NCI-H146 treated with DMSO at 0.1 percent for 48 hours (cell line): ENCODE results near the gene OTUD7B.

ENCODE experiments used
- DNase-seq: peaks from one replicate; lab custom pipeline; 2025; ENCODE audit not compliant: unreplicated experiment; lab: John Stamatoyannopoulos, UW

OTUD7B gene

GRCh38 chr1:150005606-150006005 lies 4.9 kb downstream of the OTUD7B start:
- DNase-seq: no peak

- DNase-seq: no peak
Measured at GRCh38 chr1:150003801-150004200, 6.7 kb downstream of the OTUD7B start.

- DNase-seq: no peak
Measured at GRCh38 chr1:150002217-150002616, 8.3 kb downstream of the OTUD7B start.

GRCh38 chr1:150001415-150001814 lies 9.1 kb downstream of the OTUD7B start:
- DNase-seq: no peak

GRCh38 chr1:149997585-149998262 lies 12.8 kb downstream of the OTUD7B start:
- no peak for DNase-seq

- DNase-seq: no peak
Measured at GRCh38 chr1:149995927-149996326, 14.6 kb downstream of the OTUD7B start.

- no peak for DNase-seq
Measured at GRCh38 chr1:149993764-149994163, 16.8 kb downstream of the OTUD7B start.

GRCh38 chr1:149993181-149993580 lies 17.3 kb downstream of the OTUD7B start:
- DNase-seq: no peak

- DNase-seq: no peak
Measured at GRCh38 chr1:149987297-149987595, 23.3 kb downstream of the OTUD7B start.

GRCh38 chr1:149986486-149987296 lies 23.8 kb downstream of the OTUD7B start:
- DNase-seq: no peak

GRCh38 chr1:149979972-149980540 lies 30.5 kb downstream of the OTUD7B start:
- DNase-seq: no peak

GRCh38 chr1:149979245-149979971 lies 31.1 kb downstream of the OTUD7B start:
- no peak for DNase-seq

GRCh38 chr1:149978547-149979023 lies 31.9 kb downstream of the OTUD7B start:
- DNase-seq: no peak

- DNase-seq: peak; percentile 20
Measured at GRCh38 chr1:149977345-149977744, 33.2 kb downstream of the OTUD7B start.

- no peak for DNase-seq
Measured at GRCh38 chr1:149972547-149972946, 38.0 kb downstream of the OTUD7B start.

GRCh38 chr1:149967646-149968045 lies 42.9 kb downstream of the OTUD7B start:
- DNase-seq: no peak

GRCh38 chr1:149967041-149967440 lies 43.5 kb downstream of the OTUD7B start:
- DNase-seq: no peak

- no peak for DNase-seq
Measured at GRCh38 chr1:149966405-149966804, 44.1 kb downstream of the OTUD7B start.

GRCh38 chr1:149965440-149965839 lies 45.1 kb downstream of the OTUD7B start:
- DNase-seq: no peak

- DNase-seq: no peak
Measured at GRCh38 chr1:149963358-149963757, 47.2 kb downstream of the OTUD7B start.

GRCh38 chr1:149962736-149963135 lies 47.8 kb downstream of the OTUD7B start:
- DNase-seq: no peak
